Measurements from ENCODE around the gene USP21. TPM values are rescaled to one million over a fixed set of nuclear protein-coding genes. Genes with fewer than 3 reads are reported as not detected.
A peak's percentile ranks its signal among the peaks of the same experiment; 100 is the strongest.

Gene USP21
- total and polyA plus RNA-seq, 9 of the 15 experiments (the other 6 are each of a cell fraction or from before 2014, with no cell fraction given) = 4.9 to 52.4 (median 21.6) TPM

- H3K4me2 ChIP-seq (ENCODE audit: insufficient read depth, low read length) = peak within 1 kb of the TSS; percentile 97
- POLR2A ChIA-PET = interaction anchor here (0.6 to 1.9 kb wide), 18 partner anchors 9 to 1290 kb away, joined by 3 to 9 read pairs (median 3); partner anchors contain the start of genes B4GALT3, NIT1, PFDN2 and TOMM40L
- peak within 1 kb of the TSS; percentile 99 for H3K27ac ChIP-seq (ENCODE audit: extremely low read depth, low read depth, low read length)
- H4K20me1 ChIP-seq (replicated peaks; ENCODE audit: control insufficient read depth, insufficient read depth, low read length) = no peaks in the 10 kb centered on the region
- WGBS (ENCODE audit: insufficient coverage, low coverage, missing lambda C conversion rate) = 2% methylated on average over 53 of the region's 53 CpGs
- ATAC-seq = peak; percentile 93
- BruUV-seq (replicated peaks) = no TSS peak
- no peaks in the 10 kb centered on the region for H3K27me3 ChIP-seq (ENCODE audit: control insufficient read depth in 2 of 2, insufficient read depth in 2 of 2, low read length in 2 of 2)
- H3K9ac ChIP-seq (ENCODE audit: insufficient read depth in 1 of 2, low read depth in 2 of 2, low read length in 2 of 2) = peak within 1 kb of the TSS; percentile 83 to 92
- H3K9me3 ChIP-seq (replicated peaks; ENCODE audit: control insufficient read depth, insufficient read depth, low read depth, low read length) = no peaks in the 10 kb centered on the region
- no peaks in the 10 kb centered on the region for H3K9me1 ChIP-seq (ENCODE audit: control insufficient read depth, insufficient read depth, low read length)
- peaks cover 27% of the 10 kb centered on the region for H3K79me2 ChIP-seq (ENCODE audit: control insufficient read depth, insufficient read depth, low read length)
- H3K4me1 ChIP-seq (replicated peaks in 1 of 2; ENCODE audit: control insufficient read depth in 2 of 2, insufficient read depth in 2 of 2, low read length in 2 of 2) = peaks cover 49 to 63% of the 10 kb centered on the region in 2 experiments
- H3K4me3 ChIP-seq = peak within 1 kb of the TSS; percentile 71
- H2AFZ ChIP-seq (ENCODE audit: low read depth, low read length) = peak within 1 kb of the TSS; percentile 97
- CTCF ChIA-PET (ENCODE audit: low intra/inter-chr PET ratio) = no interaction called here
- intact Hi-C loops (cut with micrococcal nuclease) (loop anchor here (5.0 kb wide), 1 partner anchor 105 kb away; the partner anchor contains the start of gene MPZ), in situ Hi-C loops (cut with MboI) (no loop called here)
- FAIRE-seq = peak; percentile 99
- H3K36me3 ChIP-seq (ENCODE audit: control insufficient read depth, insufficient read depth, low read length) = peaks cover 36% of the 10 kb centered on the region
- DNase-seq (ENCODE audit: extremely low read depth in 1 of 4, low spot score in 3 of 4) = peak; percentile 85 to 99 (median 88)
- TF ChIP-seq BRF2 (IDR thresholded peaks at IDR 0.05; ENCODE audit: borderline replicate concordance, insufficient read depth, insufficient read length) (no peak), CSDE1 (IDR thresholded peaks at IDR 0.05) (peak in 1 of 2 experiments; percentile 57; a peak in 1 of 4 replicates), PKNOX1 (IDR thresholded peaks at IDR 0.05) (peak; percentile 45; the same call in 1 of the 2 replicates), ZNF830 (CRISPR knock-in tag; IDR thresholded peaks at IDR 0.05) (0 out of 2 replicates have a peak, but pooled peaks have one; percentile 53), C11orf30 (IDR thresholded peaks at IDR 0.05; ENCODE audit: low read depth) (peak; percentile 80), ATF3 (IDR thresholded peaks at IDR 0.05) (no peak), ATF3 (CRISPR knock-in tag; conservative IDR thresholded peaks at IDR 0.05) (no peak; the same call in 1 of the 2 replicates), ZNF165 (CRISPR knock-in tag; IDR thresholded peaks at IDR 0.05; ENCODE audit: borderline replicate concordance) (0 out of 2 replicates have a peak, but pooled peaks have one; percentile 51), FOSL1 (tag; conservative IDR thresholded peaks at IDR 0.05) (0 out of 2 replicates have a peak, but pooled peaks have one; percentile 20), RBM25 (IDR thresholded peaks at IDR 0.05; ENCODE audit: low read depth, low read length, severe bottlenecking) (no peak), SIN3B (IDR thresholded peaks at IDR 0.05; ENCODE audit: low read depth) (peak; percentile 80), ELF2 (CRISPR knock-in tag; IDR thresholded peaks at IDR 0.05) (peak; percentile 98), ZFP1 (CRISPR knock-in tag; IDR thresholded peaks at IDR 0.05) (no peak), HCFC1 (IDR thresholded peaks at IDR 0.05; ENCODE audit: low read depth, low read length) (peak; percentile 96), NR2F6 (CRISPR knock-in tag; IDR thresholded peaks at IDR 0.05) (0 out of 2 replicates have a peak, but pooled peaks have one; percentile 52), GATAD2B (IDR thresholded peaks at IDR 0.05; ENCODE audit: borderline replicate concordance) (peak; percentile 58; the same call in 1 of the 2 replicates), HMG20A (CRISPR knock-in tag; conservative IDR thresholded peaks at IDR 0.05) (no peak), HIVEP1 (CRISPR knock-in tag; IDR thresholded peaks at IDR 0.05) (0 out of 2 replicates have a peak, but pooled peaks have one; percentile 76), NBN (IDR thresholded peaks at IDR 0.05; ENCODE audit: low read depth) (peak; percentile 42; the same call in 1 of the 2 replicates), KHSRP (IDR thresholded peaks at IDR 0.05) (no peak), ZNF24 (IDR thresholded peaks at IDR 0.05) (peak; percentile 19; the same call in 1 of the 2 replicates)
Measured at GRCh38 chr1:161201836-161202712, 42.8 kb downstream of the USP21 start, which contains the start of gene NDUFS2. TSS of gene NDUFS2 (plus strand) at chr1:161202367. CDS start at chr1:161202386, 19 bp downstream.
